Skeletal muscle cell (primary cell): ENCODE results near the gene KIFC3.
"Not testable (repeated sequence)": the region's sequence is repeated elsewhere in the genome, so short reads cannot be mapped to it uniquely, and the experiment has no call there.

Experiments
- DNase-seq: peaks from one replicate; pipeline ENCODE4 v3.0.0-alpha.2; 2010; ENCODE audit warnings: low read depth
- H3K4me3 ChIP-seq: 2 replicates; pipeline ENCODE4 v1.5.1; 2011; ENCODE audit warnings: low read depth, mild to moderate bottlenecking, control low read depth, low read length, moderate library complexity

KIFC3 gene, protein sequence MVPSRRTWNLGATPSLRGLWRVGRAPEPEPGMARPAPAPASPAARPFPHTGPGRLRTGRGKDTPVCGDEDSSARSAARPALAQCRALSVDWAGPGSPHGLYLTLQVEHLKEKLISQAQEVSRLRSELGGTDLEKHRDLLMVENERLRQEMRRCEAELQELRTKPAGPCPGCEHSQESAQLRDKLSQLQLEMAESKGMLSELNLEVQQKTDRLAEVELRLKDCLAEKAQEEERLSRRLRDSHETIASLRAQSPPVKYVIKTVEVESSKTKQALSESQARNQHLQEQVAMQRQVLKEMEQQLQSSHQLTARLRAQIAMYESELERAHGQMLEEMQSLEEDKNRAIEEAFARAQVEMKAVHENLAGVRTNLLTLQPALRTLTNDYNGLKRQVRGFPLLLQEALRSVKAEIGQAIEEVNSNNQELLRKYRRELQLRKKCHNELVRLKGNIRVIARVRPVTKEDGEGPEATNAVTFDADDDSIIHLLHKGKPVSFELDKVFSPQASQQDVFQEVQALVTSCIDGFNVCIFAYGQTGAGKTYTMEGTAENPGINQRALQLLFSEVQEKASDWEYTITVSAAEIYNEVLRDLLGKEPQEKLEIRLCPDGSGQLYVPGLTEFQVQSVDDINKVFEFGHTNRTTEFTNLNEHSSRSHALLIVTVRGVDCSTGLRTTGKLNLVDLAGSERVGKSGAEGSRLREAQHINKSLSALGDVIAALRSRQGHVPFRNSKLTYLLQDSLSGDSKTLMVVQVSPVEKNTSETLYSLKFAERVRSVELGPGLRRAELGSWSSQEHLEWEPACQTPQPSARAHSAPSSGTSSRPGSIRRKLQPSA

DNA sequence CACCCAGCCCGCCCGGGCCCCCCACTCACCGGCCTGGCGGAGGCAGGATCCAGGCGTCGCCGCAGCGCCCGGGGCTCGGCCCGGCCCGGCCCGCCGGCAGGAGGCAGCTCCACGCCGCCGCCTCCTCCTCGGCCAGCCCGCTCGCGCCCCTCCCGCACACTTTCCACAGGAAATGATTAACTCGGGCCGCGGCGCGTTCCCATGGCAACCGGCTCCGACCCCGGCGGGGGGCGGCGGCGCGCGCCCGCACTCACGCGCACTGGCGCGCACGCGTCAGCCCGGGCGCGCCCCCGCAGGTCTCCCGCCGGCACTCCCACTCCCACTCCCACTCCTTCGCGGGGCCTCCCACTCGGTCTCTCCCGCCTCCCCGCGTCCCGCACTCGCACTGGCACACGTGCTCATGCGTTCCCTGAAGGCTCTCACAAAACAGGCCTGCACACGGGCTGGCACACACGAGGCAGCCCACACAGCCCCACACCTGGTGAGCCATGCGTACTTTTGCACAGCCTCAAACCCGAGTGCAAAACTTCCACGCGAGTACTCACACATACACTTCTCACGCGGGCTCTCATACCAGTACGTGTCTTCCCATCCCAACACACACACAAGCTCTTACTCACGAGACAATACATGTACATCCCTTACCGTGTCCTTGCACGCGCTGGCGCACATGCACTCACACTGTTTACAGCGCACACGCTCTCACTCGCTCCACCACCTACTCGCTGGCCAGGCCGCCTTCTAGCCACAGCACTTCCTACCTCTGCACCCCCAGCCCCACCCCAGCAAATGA lies at the start of gene KIFC3:
TSS of gene KIFC3 (minus strand) at position 151 of the 793 bp plus-strand sequence. CDS start 4,248 bp downstream, outside the sequence.
- peak within 1 kb of the TSS; percentile 80 for H3K4me3 ChIP-seq
- DNase-seq, result no peak

DNA sequence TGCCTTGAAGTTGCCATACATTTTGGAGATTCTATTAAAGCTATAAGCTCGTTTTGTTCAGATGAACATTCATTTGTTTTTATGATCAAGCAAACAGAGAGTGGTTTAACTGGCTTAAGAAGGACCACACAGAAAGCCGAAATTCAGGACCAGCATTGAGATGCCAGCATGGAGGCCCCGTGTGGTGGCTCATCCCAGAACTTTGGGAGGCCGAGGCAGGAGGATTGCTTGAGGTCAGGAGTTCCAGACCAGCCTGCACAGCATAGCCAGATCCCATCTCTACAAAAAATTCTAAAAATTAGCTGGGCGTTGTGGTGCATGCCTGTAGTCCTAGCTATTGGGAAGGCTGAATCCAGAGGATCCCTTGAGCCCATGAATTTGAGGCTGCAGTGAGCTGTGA lies 45.9 kb upstream of the KIFC3 start:
- DNase-seq, result no peak
- no peak overlapping the region for H3K4me3 ChIP-seq

DNA sequence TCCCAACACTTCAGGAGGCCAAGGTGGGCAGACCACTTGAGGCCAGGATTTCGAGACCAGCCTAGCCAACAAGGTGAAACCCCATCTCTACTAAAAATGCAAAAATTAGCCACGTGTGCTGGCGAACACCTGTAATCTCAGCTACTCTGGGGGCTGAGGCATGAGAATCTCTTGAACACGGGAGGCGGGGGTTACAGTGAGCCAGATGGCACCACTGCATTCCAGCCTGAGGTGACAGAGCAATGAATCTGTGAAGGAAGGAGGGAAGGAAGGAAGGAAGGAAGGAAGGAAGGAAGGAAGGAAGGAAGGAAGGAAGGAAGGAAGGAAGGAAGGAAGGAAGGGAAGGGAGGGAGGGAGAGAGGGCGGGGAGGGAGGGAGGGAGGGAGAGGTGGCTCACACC lies 44.6 kb upstream of the KIFC3 start:
- not testable (repeated sequence) for H3K4me3 ChIP-seq, DNase-seq

DNA sequence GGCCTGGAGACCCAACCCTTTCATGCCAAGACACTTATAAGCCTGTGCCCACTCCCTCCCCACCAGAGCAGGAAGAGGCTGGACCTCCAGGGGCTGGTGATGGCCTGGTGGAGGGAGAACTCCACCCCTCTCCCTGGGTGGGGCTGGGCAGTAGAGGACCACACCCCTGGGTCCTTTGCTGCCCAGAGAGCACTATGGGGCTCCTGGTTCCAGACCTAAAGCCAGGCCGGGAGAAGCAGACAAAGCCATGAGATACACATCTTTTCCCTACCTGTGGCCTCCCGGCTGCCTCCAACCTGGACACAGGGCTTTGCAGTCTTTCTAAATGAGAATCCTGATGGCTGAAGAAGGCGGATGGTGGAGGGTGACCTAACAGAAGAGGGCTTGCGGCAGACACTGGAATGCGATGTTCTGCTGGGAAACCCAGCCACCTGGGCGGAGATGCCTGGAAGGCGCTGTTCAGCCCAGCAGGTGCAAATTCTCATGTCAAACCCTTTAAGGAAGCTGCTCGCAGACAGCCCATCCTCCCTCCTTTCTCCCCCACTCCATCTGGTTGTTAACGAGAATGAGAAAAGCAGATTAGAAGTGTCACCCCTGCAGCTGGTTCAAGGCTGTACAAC lies 43.9 kb upstream of the KIFC3 start:
- H3K4me3 ChIP-seq, result no peak overlapping the region
- DNase-seq, result no peak

DNA sequence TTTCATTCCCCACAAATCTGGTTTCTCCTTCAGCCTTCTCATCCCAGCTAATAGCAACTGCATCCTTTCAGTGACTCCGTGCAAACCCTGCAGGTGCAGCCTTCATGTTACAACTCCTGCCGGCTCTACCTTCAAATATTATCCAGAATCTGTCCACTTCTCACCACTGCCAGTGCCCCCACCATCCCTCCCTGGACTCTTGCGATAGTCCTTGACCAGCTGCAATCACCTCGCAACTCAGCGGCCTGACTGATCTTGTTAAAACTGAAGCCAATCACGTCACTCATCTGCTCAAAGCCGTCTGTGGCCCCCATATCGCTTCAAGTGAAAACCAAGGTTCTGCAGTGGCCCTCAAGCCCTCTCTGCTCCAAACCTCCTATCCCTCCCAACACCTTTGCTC lies 42.8 kb upstream of the KIFC3 start:
- H3K4me3 ChIP-seq, result no peak overlapping the region
- no peak for DNase-seq

DNA sequence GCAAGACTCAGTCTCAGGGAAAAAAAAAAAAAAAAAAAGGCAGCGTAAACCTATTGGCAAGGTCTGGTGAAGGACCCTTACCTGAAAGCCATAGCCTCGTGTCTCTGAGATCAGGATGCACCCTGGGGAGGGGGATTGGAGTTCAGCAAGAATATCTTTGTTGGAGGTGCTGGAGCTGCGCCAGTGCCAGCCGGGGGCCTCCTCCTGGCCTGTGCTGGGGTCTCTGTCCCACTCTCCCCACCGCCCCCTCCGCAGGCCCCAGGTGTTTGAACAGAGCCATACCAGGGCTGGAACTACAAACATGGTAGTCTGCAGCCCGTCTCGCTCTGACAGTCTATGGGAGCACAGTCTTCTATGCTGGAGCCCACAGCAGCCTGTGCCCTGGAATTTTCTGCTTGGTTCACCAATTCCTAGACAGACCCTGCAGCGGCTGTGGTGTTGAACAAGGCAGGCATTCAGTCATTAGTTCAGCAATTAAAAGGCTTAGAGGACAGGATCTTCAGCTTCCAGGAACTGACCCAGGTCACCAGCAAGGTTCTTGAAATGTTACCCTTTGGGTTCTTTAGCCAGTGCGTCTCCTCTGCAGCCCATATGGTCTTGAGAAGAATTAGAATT lies 42.2 kb upstream of the KIFC3 start:
- no peak for DNase-seq
- no peak overlapping the region for H3K4me3 ChIP-seq

DNA sequence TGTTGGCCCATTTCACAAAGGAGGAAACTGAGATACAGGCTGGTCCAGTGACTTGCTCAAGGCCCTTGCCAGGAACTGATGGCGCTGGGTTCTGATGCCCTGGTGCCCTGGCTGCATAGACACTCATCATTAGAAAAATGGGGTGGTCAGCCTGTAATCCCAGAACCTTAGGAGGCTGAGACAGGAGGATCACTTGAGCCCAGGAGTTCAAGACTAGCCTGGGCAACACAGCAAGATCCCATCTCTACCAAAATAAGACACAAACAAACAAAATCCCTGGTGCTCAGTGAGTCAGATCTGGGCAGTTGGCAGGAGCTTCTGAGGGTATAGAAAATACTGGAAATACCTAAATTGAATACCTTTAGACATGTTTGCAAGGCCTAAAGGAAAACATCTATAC lies 41.1 kb upstream of the KIFC3 start:
- no peak overlapping the region for H3K4me3 ChIP-seq
- DNase-seq, result no peak

DNA sequence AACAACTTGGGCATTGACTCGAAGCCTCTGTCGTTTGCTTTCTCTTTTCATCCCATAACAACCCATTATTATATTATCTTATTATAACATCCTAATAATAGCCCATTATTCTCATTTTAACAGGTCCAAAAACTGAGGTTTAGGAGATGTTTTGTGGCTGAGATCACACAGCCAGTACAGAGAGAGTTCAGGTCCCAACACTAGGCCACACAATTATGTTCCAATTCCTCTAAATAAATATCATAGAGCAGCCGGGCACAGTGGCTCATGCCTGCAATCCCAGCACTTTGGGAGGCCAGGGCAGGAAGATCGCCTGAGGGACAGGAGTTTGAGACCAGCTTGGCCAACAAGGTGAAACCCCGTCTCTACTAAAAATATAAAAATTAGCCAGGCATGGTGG lies 40.3 kb upstream of the KIFC3 start:
- no peak overlapping the region for H3K4me3 ChIP-seq
- DNase-seq, result no peak

DNA sequence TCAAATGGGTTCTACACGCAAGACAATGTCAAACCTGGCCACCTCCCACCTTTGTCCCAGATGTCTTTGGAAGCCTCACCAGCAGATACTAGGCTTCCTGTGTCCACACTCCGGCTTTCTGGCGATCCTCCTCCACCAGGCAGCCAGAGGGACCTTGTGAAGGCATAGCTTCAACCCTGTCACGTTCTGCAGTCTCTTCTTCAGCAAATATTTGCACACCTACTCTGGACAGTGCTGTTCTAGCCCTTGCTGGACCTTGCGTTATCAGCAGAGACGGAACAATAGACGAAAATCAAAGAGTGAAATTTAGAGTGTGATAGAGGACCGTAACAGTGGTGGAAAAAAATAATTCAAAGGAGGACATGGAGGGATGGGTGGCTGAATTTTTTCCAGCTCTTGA lies 38.5 kb upstream of the KIFC3 start:
- H3K4me3 ChIP-seq, result no peak overlapping the region
- DNase-seq, result no peak

DNA sequence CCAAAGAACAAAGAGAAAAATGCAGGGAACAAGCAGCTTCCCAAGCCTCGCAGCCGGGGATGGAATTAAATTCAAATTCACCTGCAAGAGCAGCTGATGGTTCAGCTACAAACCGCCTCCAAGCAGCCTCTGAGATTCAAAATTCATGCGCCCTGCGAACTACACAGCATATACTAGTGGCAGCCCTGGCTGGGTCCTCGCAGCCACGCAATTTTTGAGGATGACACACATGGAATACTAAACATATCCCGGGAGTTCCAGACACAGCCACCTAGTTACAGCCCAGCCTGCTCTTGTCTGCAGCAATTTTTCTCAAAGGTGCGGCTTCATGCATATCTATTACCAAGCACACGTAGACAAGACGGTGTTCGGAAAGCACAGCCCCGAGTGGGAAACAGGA lies 35.9 kb upstream of the KIFC3 start:
- H3K4me3 ChIP-seq, result no peak overlapping the region
- DNase-seq, result no peak

DNA sequence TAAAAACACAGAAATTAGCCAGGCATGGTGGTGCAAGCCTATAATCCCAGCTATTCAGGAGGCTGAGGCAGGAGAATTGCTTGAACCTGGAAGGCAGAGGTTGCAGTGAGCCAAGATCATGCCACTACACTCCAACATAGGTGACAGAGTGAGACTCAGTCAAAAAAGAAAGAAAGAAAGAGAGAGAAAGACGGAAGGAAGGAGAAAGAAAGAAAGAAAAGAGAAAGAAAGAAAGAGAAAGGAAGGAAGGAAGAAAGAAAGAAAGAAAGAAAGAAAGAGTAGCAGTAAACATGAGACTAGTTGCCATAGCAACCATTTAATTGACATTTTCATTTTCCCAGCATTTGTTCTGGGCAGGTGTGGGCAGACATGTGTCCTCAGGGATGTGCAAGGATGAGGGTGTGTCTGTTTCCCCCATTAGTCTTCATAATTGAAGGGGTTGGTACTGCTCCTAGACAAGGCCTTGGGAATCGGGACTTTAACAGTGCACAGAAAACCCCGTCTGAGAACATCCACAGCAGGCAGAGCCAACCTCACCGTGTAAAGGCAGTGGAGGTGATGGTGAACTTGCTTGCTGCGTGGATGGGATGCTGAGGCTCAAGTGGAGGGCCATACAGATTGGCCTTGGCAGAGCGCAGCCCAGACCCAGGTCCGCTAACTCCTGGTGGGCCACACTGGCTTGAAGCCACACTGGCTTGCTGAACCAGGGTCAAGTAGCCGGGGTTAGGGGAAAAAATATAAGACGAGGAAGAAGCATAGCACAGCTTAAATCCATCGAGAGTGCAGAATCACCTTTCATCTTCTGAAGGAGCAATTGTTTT lies 35.2 kb upstream of the KIFC3 start:
- no peak overlapping the region for H3K4me3 ChIP-seq
- no peak for DNase-seq

DNA sequence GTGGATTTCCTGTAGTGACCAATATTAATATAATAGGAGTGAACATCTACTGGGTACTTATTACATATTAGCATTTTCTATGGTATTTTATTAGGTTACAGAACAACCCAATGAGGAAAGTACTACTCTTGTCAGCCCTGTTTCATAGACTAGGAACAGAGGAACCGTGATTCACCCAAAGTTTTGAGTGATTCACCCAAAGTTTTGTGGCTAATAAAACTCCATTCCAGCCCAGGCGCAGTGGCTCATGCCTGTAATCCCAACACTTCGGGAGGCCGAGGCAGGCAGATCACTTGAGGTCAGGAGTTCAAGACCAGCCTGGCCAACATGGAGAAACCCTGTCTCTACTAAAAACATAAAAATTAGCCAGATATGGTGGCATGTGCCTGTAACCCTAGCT lies 33.1 kb upstream of the KIFC3 start:
- not testable (repeated sequence) for DNase-seq

DNA sequence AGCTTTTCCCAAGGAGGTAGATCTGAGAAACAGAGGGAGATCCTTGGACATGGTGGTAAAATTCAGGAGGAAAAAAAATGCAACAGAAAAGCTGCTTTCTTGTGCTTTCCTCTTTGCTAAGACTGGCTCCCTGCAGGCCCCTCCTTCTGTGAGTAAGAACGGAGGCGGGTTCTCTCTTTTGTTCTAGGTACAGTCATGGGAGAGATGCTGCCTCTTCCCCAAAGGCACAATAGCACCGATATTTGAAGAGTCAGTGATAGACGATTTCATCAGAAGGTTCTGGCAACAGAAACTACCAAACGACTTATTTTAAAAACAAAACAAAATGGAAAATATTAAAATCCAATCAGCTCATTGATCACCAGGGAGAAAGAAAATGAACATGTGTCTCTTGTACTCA lies 32.6 kb upstream of the KIFC3 start:
- H3K4me3 ChIP-seq, result no peak overlapping the region
- no peak for DNase-seq

More for the DNA sequence above, 33.1 kb upstream of the KIFC3 start:
- not testable (repeated sequence) for H3K4me3 ChIP-seq

DNA sequence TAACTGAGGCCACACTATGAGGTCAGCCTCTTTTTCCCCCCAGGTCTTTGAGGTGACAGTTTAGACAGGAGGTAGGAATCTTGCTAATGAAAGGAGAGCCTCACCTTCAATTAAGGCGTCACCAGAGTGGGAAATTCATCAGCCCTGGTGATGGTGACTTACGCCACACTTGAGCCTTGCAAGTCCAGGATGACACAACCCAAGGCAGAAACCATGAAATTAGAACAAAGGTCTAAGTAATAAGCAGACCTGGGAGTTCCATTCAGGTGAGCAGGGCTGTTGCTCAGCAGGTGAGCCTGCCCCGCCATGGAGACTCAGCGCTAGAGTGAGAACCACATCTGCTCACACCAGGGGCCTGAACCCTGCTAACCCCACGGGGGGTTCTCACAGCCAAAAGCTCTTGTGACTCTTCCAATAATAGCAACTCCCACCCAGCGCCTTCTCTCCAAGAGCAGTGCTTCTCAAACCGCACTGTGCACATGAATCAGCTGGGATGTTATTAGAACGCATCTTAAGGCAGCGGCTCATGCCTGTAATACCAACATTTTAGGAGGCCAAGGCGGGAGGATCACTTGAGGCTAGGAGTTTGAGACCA lies 28.7 kb upstream of the KIFC3 start:
- H3K4me3 ChIP-seq, result no peak overlapping the region
- no peak for DNase-seq

DNA sequence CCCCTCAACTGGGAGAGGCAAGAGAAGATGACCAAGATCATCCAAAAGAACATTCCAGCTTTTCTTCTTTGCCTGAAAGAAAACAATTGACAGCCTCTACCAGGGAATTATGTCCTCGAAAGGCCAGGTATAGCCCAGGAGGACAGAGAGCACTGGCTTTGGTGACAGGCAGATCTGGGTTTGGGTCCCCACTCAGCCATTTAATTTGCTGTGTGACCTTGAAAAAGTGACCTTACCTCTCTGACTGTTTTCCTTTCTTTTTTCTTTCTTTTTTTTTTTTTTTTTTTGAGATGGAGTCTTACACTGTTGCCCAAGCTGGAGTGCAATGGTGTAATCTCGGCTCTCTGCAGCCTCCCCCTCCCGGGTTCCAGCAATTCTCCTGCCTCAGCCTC lies 27.7 kb upstream of the KIFC3 start:
- no peak overlapping the region for H3K4me3 ChIP-seq
- no peak for DNase-seq

DNA sequence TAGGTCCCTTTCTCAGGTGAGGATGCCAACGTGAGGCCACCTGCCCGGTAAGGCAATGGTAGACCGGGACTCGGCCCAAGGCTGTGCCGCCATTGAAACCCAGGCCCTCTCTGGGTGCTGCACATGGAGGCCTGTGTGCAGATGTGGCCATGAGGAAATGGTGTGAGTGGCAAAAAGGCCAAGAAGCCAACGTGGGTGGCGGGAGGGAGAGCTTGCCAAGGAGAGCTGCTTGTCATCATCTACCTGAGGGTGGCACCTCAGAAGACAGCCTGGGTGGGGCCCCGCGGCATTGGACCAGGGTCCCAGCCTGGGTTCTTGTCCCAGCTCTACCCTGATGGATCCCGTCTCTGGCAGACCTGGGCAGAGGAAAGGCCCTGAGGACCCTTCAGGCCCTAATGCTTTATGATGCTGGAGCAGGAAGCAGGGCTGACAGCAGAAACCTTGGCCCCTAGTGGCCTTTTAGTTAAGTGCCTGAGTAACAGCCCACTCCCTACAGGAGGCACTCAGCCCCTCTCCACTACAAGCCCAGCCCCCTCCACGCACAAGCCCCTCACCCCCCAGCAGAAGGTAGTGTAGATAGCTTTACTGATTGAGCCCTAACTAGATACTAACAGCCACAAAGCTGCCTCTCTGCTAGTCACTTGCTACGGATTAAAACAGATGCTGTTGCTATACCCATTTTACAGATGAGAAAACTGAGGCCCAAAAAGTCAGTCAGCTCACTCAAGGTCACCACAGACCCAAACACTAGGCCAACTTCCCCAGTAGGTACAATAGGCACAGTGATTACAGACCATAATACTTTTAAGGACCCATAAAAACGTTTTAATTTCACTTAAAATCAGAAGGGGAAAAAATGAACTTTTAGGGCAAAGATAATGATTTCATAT lies 26.2 kb upstream of the KIFC3 start:
- no peak overlapping the region for H3K4me3 ChIP-seq
- DNase-seq, result no peak
